Peyer's patch (tissue), 4 donors: ENCODE data around the gene ANTKMT. TPM values are rescaled to one million over a fixed set of nuclear protein-coding genes. Genes with fewer than 3 reads are reported as not detected.
A peak's percentile ranks its signal among the peaks of the same experiment; 100 is the strongest.

Experiments
- DNase-seq, 3 donors: peaks; one replicate each; pipeline ENCODE4 v3.0.0-alpha.2; 2017 to 2019
- H3K27ac ChIP-seq, 4 donors: fragments of 200-600 bp; sonication (generic); one replicate each; pipeline ENCODE4 v1.5.1; 2016 to 2019
- H3K27me3 ChIP-seq, 2 donors: fragments of 200-600 bp; sonication (generic); one replicate each; pipeline ENCODE4 v1.5.1; 2019
- H3K36me3 ChIP-seq, 3 donors: fragments of 200-600 bp; sonication (generic); one replicate each; pipeline ENCODE4 v1.5.1; 2016 to 2019
- H3K4me1 ChIP-seq, 4 donors: fragments of 200-600 bp; sonication (generic); one replicate each; pipeline ENCODE4 v1.5.1; 2016 to 2019
- H3K4me3 ChIP-seq, 4 donors: fragments of 200-600 bp; sonication (generic); 1 replicate in 3 of 4; 2 replicates in 1 of 4; pipeline ENCODE4 v1.5.1; 2016 to 2019; ENCODE audit warnings: mild to moderate bottlenecking in 1 of 4
- H3K9me3 ChIP-seq, 4 donors: fragments of 200-600 bp; sonication (generic); one replicate each; pipeline ENCODE4 v1.5.1; 2016 to 2019; ENCODE audit warnings: mild to moderate bottlenecking in 1 of 4
- CTCF ChIP-seq, 6 experiments: fragments of 450-650 bp in 4 of 6; fragments of 200-600 bp in 2 of 6; sonication (generic) in 1 of 6; IDR thresholded peaks; one replicate each; pipeline ENCODE4 v1.5.1; 2017 to 2019; ENCODE audit warnings: antibody characterized with exemption in 6 of 6, mild to moderate bottlenecking in 3 of 6, moderate library complexity in 1 of 6
- POLR2A ChIP-seq, 2 donors: fragments of 450-650 bp; IDR thresholded peaks; one replicate each; pipeline ENCODE4 v1.5.1; 2017; ENCODE audit warnings: antibody characterized with exemption in 2 of 2, mild to moderate bottlenecking in 2 of 2, moderate library complexity in 2 of 2
- total RNA-seq, 4 donors: library from RNA; depleted of rRNA; stranded (reverse); fragments of >200 nt; gene quantifications; one replicate each; pipeline ENCODE4 v1.1.0, GENCODE V29; 2016

Gene ANTKMT
- total RNA-seq, 4 donors from 2014 or later, result 52.8 to 93.9 (median 72.0) TPM

- H3K4me1 ChIP-seq, result peaks cover 0 to 41% (median 23%) of the 10 kb centered on the region in 4 donors
- peak overlapping the region; percentile 75 to 97 (median 92) for H3K27ac ChIP-seq
- no peak for DNase-seq
- peaks cover 0 to 16% of the 10 kb centered on the region in 2 donors for H3K27me3 ChIP-seq
- TF ChIP-seq CTCF (IDR thresholded peaks at IDR 0.05), result no peak
- TF ChIP-seq POLR2A (IDR thresholded peaks at IDR 0.05), result no peak
- H3K9me3 ChIP-seq, result no peaks in the 10 kb centered on the region
- peaks cover 0 to 3% (median 0%) of the 10 kb centered on the region in 3 donors for H3K36me3 ChIP-seq
- peak overlapping the region; percentile 60 to 94 (median 82) for H3K4me3 ChIP-seq
Measured at GRCh38 chr16:721765-722540, 1.0 kb downstream of the ANTKMT start.

DNA sequence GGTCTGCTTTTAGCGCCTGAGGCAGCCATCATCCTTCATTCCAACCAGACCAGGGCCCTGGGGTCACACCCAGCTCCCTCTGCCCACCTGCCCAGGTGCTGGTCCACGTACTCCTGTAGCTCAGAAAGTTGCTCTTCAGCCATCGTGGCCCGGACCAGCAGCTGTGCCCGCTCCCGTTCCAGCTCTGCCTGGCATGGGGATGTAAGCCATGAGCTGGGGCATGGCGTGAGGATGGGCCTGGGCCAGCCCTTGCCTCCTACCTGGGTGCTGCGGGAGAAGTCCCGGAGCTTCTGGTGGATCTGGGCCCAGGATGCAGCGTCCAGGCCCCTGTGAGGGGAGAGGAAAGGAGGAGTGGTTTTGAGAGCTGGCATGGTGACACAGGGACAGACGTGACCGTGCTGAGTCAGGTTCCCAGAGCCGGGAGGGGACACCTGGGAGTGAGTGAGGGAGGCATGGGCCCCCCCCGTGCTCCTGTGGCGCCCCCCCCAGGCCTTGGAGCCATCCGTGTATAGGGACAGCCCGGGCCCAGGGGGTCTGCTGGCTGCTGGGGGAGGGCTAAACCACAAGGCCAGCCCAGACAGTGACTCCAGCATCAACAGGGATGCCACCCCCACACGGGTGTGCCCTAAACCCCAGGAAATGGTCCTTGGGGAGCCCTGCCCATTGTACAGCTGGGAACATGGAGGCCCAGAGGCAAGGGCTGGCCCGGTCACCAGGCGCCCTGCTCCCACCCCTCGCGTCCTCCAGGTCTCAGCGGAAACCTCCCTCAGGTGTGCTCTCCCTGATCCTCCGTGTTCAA lies 2.1 kb downstream of the ANTKMT start:
- TF ChIP-seq CTCF (IDR thresholded peaks at IDR 0.05), result no peak
- no peak for TF ChIP-seq POLR2A (IDR thresholded peaks at IDR 0.05)
- Histone ChIP-seq H3K4me1 (peaks cover 0 to 52% (median 26%) of the 10 kb centered on the region in 4 donors), H3K27me3 (peaks cover 0 to 24% of the 10 kb centered on the region in 2 donors), H3K4me3 (no peak overlapping the region), H3K36me3 (peaks cover 0 to 3% (median 0%) of the 10 kb centered on the region in 3 donors), H3K27ac (peak overlapping the region in 1 of 4 donors; percentile 19), H3K9me3 (no peaks in the 10 kb centered on the region)
- DNase-seq, result no peak

GRCh38 chr16:723695-724094 lies 2.7 kb downstream of the ANTKMT start:
- no peaks in the 10 kb centered on the region for H3K9me3 ChIP-seq
- TF ChIP-seq CTCF (IDR thresholded peaks at IDR 0.05) (no peak), POLR2A (IDR thresholded peaks at IDR 0.05) (no peak)
- H3K4me1 ChIP-seq, result peaks cover 0 to 54% (median 28%) of the 10 kb centered on the region in 4 donors
- H3K27ac ChIP-seq, result peak overlapping the region in 1 of 4 donors; percentile 88
- H3K36me3 ChIP-seq, result peaks cover 0 to 3% (median 0%) of the 10 kb centered on the region in 3 donors
- no peak for DNase-seq
- H3K27me3 ChIP-seq, result peaks cover 0 to 25% of the 10 kb centered on the region in 2 donors
- H3K4me3 ChIP-seq, result no peak overlapping the region

GRCh38 chr16:724188-725040 lies 3.5 kb downstream of the ANTKMT start:
- no peak for DNase-seq
- peaks cover 0 to 25% of the 10 kb centered on the region in 2 donors for H3K27me3 ChIP-seq
- H3K27ac ChIP-seq, result peak overlapping the region in 1 of 4 donors; percentile 88
- peaks cover 0 to 50% (median 29%) of the 10 kb centered on the region in 4 donors for H3K4me1 ChIP-seq
- no peak overlapping the region for H3K4me3 ChIP-seq
- H3K36me3 ChIP-seq, result peaks cover 0 to 3% (median 0%) of the 10 kb centered on the region in 3 donors
- TF ChIP-seq POLR2A (IDR thresholded peaks at IDR 0.05) (no peak), CTCF (IDR thresholded peaks at IDR 0.05) (no peak)
- no peaks in the 10 kb centered on the region for H3K9me3 ChIP-seq

DNA sequence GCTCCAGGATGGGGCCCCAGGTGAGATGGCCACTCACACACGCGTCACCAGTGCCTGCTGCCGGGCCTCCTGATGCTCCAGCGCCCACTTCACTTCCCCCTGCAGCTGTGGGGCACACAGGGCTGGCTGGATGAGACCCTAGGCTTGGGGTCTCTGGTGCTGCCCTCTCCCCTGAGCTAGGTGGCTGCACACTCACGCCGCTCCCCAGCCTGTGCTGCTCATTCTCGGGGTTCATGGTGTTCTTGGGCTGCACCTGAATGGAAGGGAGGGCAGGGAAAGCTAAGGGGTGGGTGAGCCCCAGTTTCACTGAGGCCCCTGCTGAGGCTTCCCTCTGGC lies 4.1 kb downstream of the ANTKMT start:
- Histone ChIP-seq H3K9me3 (no peaks in the 10 kb centered on the region), H3K36me3 (peaks cover 0 to 3% (median 0%) of the 10 kb centered on the region in 3 donors), H3K4me3 (no peak overlapping the region), H3K4me1 (peaks cover 0 to 46% (median 25%) of the 10 kb centered on the region in 4 donors), H3K27me3 (peaks cover 0 to 25% of the 10 kb centered on the region in 2 donors), H3K27ac (peak overlapping the region in 1 of 4 donors; percentile 88)
- TF ChIP-seq POLR2A (IDR thresholded peaks at IDR 0.05) (no peak), CTCF (IDR thresholded peaks at IDR 0.05) (no peak)
- no peak for DNase-seq
